Activated CD4-positive, alpha-beta T cell treated with anti-CD3 and anti-CD28 coated beads for 48 hours (primary cell): Measurements from ENCODE around the gene PDZRN3.

Source experiments
- DNase-seq: peaks from one replicate; pipeline ENCODE4 v3.0.0-alpha.2; 2020

PDZRN3 gene

GRCh38 chr3:73448761-73449301 is 175.9 kb downstream of the PDZRN3 start:
- no peak for DNase-seq

GRCh38 chr3:73448041-73448440 is 176.7 kb downstream of the PDZRN3 start:
- no peak for DNase-seq

GRCh38 chr3:73447111-73447510 is 177.6 kb downstream of the PDZRN3 start:
- no peak for DNase-seq

- no peak for DNase-seq
These were observed 178.2 kb downstream of the PDZRN3 start for GRCh38 chr3:73446467-73447110.

- no peak for DNase-seq
These were observed 181.9 kb downstream of the PDZRN3 start for GRCh38 chr3:73442886-73443285.

GRCh38 chr3:73442152-73442551 is 182.6 kb downstream of the PDZRN3 start:
- DNase-seq = no peak

GRCh38 chr3:73437828-73438227 is 186.9 kb downstream of the PDZRN3 start:
- DNase-seq = no peak

- DNase-seq = no peak
These were observed 189.7 kb downstream of the PDZRN3 start for GRCh38 chr3:73435055-73435454.

GRCh38 chr3:73433687-73434086 is 191.1 kb downstream of the PDZRN3 start:
- DNase-seq = no peak

GRCh38 chr3:73433079-73433478 is 191.7 kb downstream of the PDZRN3 start:
- no peak for DNase-seq

GRCh38 chr3:73432706-73433032 is 192.1 kb downstream of the PDZRN3 start:
- DNase-seq = no peak

- DNase-seq = no peak
These were observed 192.6 kb downstream of the PDZRN3 start for GRCh38 chr3:73432023-73432705.

GRCh38 chr3:73431183-73431900 is 193.4 kb downstream of the PDZRN3 start:
- no peak for DNase-seq

GRCh38 chr3:73427048-73427706 is 197.6 kb downstream of the PDZRN3 start:
- no peak for DNase-seq

GRCh38 chr3:73426606-73427005 is 198.1 kb downstream of the PDZRN3 start:
- DNase-seq = no peak

- no peak for DNase-seq
These were observed 201.6 kb downstream of the PDZRN3 start for GRCh38 chr3:73423116-73423515.

GRCh38 chr3:73422571-73422970 is 202.2 kb downstream of the PDZRN3 start:
- DNase-seq = no peak

GRCh38 chr3:73419942-73420341 is 204.8 kb downstream of the PDZRN3 start:
- no peak for DNase-seq

- no peak for DNase-seq
These were observed 205.4 kb downstream of the PDZRN3 start for GRCh38 chr3:73419179-73419803.

- DNase-seq = no peak
These were observed 206.1 kb downstream of the PDZRN3 start for GRCh38 chr3:73418681-73419080.

GRCh38 chr3:73415118-73415517 is 209.6 kb downstream of the PDZRN3 start:
- DNase-seq = no peak

- no peak for DNase-seq
These were observed 211.1 kb downstream of the PDZRN3 start for GRCh38 chr3:73413619-73414018.

- no peak for DNase-seq
These were observed 212.7 kb downstream of the PDZRN3 start for GRCh38 chr3:73411993-73412392.
